K562 (cell line): ENCODE measurements around the gene CEP44.

Source experiments
- GABPA ChIP-seq: fragments of 200-800 bp; sonication (Bioruptor generic); conservative IDR thresholded peaks from 2 replicates; pipeline ENCODE4 v1.6.1; 2016; ENCODE audit warnings: low read depth, missing genetic modification characterization, missing compliant biosample characterization
- NBN ChIP-seq: fragments of 450-650 bp; IDR thresholded peaks from 2 replicates; pipeline ENCODE4 v1.6.1; 2016; ENCODE audit warnings: low read depth, mild to moderate bottlenecking
- POLR2A ChIP-seq: fragments of 450-650 bp; conservative IDR thresholded peaks from 2 replicates; pipeline ENCODE4 v1.6.1; 2016

DNA sequence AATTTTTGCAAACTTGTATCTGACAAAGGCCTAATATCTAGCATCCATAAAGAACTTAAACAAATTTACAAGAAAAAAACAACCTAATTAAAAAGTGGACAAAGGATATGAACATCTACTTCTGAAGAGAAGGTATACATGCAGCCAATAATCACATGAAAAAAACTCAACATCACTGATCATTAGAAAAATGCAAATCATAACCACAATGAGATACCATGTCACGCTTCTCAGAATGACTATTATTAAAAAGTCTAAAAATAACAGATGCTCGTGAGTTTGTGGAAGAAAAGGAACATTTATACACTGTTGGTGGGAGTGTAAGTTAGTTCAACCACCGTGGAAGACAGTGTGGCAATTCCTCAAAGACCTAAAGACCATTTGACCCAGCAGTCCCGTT, 24.0 kb downstream of the CEP44 start:
- TF ChIP-seq POLR2A (no peak), GABPA (tag) (no peak), NBN (no peak)
